Neutrophil (primary cell): ENCODE results near the gene DENR.
A peak's percentile ranks its signal among the peaks of the same experiment; 100 is the strongest.
"Not testable (repeated sequence)": the region's sequence is repeated elsewhere in the genome, so short reads cannot be mapped to it uniquely, and the experiment has no call there.

Experiments
- H3K27ac ChIP-seq: fragments of 200-600 bp; sonication (generic); 2 replicates; pipeline ENCODE4 v1.5.1; 2016; ENCODE audit warnings: mild to moderate bottlenecking, moderate library complexity
- H3K27me3 ChIP-seq: fragments of 200-600 bp; sonication (generic); 2 replicates; pipeline ENCODE4 v1.6.0; 2016; ENCODE audit warnings: mild to moderate bottlenecking
- H3K36me3 ChIP-seq: fragments of 200-600 bp; sonication (generic); 2 replicates; pipeline ENCODE4 v1.5.1; 2017
- H3K4me1 ChIP-seq, 2 experiments: fragments of 200-600 bp in 1 of 2; sonication (generic) in 1 of 2; 1 replicate in 1 of 2; 2 replicates in 1 of 2; pipeline versions ENCODE4 v1.5.1 to v1.6.1; 2013 to 2016; ENCODE audit warnings: low read depth in 1 of 2, low read length in 1 of 2, mild to moderate bottlenecking in 1 of 2, moderate library complexity in 1 of 2; ENCODE audit not compliant: control insufficient read depth in 1 of 2, insufficient read depth in 1 of 2
- H3K4me3 ChIP-seq, 2 experiments: fragments of 200-600 bp in 1 of 2; sonication (generic) in 1 of 2; 1 replicate in 1 of 2; 2 replicates in 1 of 2; pipeline ENCODE4 v1.5.1; 2013 to 2016; ENCODE audit warnings: low read depth in 1 of 2, low read length in 1 of 2, mild to moderate bottlenecking in 1 of 2, moderate library complexity in 1 of 2
- H3K9me3 ChIP-seq: fragments of 200-600 bp; sonication (generic); 2 replicates; pipeline ENCODE4 v1.5.1; 2016
- TF ChIP-seq, protein P1 (sequence below): fragments of 200-600 bp; sonication (generic); IDR thresholded peaks from 2 replicates; pipeline ENCODE4 v1.5.1; 2016; ENCODE audit warnings: antibody characterized with exemption

DENR gene

DNA sequence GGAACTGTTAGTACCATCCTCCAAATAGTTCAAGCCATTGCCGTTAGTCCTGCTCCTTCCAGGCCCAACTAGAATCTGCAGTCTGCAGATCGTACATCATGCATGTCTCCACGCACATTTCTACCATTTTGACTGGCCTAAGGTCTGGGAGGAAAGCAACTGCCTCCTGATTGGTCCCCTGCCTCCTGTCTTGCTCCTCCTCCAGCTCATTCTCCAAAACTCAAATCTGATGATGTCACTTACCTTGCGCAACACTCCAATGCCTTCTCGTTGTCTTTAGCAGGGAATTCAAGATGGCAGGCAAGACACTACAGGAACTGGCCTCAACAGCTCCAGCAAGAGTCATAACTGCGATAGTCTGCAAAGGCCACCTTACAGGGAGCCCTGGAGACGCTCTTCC lies 12.3 kb upstream of the DENR start:
- Histone ChIP-seq H3K27me3 (no peaks in the 10 kb centered on the region), H3K9me3 (no peaks in the 10 kb centered on the region), H3K4me3 (no peak overlapping the region), H3K27ac (no peak overlapping the region), H3K4me1 (peaks cover 35 to 38% of the 10 kb centered on the region in 2 experiments), H3K36me3 (no peaks in the 10 kb centered on the region)
- TF ChIP-seq, protein P1, sequence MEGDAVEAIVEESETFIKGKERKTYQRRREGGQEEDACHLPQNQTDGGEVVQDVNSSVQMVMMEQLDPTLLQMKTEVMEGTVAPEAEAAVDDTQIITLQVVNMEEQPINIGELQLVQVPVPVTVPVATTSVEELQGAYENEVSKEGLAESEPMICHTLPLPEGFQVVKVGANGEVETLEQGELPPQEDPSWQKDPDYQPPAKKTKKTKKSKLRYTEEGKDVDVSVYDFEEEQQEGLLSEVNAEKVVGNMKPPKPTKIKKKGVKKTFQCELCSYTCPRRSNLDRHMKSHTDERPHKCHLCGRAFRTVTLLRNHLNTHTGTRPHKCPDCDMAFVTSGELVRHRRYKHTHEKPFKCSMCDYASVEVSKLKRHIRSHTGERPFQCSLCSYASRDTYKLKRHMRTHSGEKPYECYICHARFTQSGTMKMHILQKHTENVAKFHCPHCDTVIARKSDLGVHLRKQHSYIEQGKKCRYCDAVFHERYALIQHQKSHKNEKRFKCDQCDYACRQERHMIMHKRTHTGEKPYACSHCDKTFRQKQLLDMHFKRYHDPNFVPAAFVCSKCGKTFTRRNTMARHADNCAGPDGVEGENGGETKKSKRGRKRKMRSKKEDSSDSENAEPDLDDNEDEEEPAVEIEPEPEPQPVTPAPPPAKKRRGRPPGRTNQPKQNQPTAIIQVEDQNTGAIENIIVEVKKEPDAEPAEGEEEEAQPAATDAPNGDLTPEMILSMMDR = no peak

DNA sequence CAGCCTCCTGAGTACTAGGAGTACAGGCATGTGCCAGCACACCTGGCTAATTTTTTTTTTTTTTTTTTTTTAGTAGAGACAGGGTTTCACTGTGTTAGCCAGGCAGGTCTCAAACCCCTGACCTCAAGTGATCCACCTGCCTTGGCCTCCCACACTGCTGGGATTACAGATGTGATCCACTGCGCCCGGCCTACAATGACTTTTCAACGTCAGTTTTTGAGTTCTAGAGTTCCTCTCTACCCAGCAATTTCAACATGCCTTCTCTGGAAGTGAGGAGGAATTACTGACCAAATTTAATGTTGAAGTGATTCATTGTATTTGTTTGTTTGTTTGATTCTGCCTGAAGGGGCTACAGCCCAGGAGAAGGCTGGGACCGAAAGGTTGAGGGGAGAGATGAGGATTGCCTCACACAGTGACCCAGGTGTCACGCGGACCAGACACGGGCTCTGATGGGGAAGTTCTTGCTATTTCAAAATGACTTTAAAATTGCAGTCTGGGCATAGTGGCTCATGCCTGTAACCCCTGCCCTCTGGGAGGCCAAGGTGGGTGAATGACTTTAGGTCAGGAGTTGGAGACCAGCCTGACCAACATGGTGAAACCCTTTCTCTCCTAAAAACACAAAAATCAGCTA lies 8.6 kb upstream of the DENR start:
- H3K36me3 ChIP-seq = no peaks in the 10 kb centered on the region
- H3K27me3 ChIP-seq = no peaks in the 10 kb centered on the region
- TF ChIP-seq, protein P1 = peak; percentile 36
- H3K4me1 ChIP-seq = peaks cover 66 to 67% of the 10 kb centered on the region in 2 experiments
- H3K9me3 ChIP-seq = no peaks in the 10 kb centered on the region
- peak overlapping the region; percentile 90 for H3K27ac ChIP-seq
- H3K4me3 ChIP-seq = peak overlapping the region in 1 of 2 experiments; percentile 31

DNA sequence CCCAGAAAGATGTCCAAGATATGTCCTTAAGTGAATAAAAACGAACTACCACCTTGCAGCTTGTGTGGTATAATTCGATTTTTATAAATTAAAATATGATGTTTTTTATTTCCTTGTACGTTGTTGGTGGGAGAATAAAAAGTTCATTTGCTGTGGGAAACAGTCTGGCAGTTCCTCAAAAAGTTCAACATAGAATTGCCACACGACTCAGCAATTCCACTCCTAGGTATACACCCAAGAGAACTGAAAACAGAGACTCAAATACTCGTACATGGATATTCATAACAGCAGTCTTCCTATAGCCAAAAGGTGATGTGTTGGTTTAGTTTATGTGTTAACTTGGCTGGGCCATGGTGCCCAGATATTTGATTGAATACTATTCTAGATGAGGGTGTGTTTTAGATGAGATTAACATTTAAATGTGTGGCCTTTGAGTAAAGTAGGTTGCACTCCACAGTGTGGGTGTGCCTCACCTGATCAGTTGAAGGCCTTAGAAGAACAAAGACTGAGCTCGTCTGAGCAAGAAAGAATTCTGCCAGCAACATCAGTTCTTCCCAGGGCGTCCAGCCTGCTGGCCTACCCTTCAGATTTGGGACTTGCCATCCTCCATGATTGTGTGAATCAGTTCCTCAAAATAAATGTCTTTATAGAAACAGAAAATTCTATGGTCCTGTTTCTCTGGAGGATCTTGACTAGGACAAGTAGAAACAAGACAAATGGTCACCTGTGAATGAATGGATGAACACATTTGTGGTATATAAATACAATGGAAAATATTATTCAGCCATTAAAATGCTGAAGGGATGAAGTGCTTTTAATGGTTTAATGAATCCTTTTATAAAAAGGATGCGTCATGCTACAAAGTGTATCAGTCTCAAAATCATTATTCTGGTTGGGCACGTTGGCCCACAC lies 5.1 kb upstream of the DENR start:
- no peaks in the 10 kb centered on the region for H3K36me3 ChIP-seq
- peak overlapping the region; percentile 81 for H3K27ac ChIP-seq
- no peaks in the 10 kb centered on the region for H3K9me3 ChIP-seq
- H3K27me3 ChIP-seq = no peaks in the 10 kb centered on the region
- H3K4me3 ChIP-seq = peak overlapping the region in 1 of 2 experiments; percentile 19
- peaks cover 95 to 96% of the 10 kb centered on the region in 2 experiments for H3K4me1 ChIP-seq
- TF ChIP-seq, protein P1 = no peak

DNA sequence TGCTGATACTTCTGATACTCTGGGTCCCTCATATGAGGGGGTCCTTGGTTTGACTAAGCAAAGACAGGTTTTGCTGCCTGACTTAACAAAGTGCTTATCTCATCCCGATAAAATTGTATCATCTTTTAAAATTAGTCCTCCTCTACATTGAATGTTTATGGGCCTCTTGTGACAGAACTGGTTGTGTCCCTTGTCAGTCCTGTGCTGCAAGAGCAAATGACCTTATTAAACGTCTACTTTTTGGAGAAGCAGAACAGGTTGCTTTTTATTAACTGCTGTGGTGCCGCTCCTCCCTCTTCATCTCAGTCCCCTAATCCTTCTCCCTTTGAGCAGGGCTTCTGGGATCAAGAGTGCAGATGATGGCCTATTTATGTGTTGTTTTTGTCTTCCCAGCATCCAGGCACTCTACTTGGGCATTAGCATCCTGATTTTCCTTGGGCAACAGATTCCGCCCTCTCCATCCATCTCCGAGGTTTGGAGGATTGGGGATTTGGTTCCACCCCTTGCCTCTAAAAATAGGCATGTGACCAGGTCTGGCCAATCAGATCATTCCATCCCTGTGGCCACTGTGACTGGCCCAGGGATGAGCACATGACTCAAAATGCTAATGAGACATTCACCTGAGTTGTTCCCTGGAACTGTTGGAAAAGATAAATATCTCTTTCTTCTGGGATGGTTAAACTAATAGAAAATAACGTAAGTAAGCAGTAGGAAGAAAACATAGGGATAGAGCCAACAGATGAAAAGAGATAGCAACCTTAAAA lies 2.9 kb upstream of the DENR start:
- H3K27ac ChIP-seq = peak overlapping the region; percentile 81
- H3K4me3 ChIP-seq = no peak overlapping the region

DNA sequence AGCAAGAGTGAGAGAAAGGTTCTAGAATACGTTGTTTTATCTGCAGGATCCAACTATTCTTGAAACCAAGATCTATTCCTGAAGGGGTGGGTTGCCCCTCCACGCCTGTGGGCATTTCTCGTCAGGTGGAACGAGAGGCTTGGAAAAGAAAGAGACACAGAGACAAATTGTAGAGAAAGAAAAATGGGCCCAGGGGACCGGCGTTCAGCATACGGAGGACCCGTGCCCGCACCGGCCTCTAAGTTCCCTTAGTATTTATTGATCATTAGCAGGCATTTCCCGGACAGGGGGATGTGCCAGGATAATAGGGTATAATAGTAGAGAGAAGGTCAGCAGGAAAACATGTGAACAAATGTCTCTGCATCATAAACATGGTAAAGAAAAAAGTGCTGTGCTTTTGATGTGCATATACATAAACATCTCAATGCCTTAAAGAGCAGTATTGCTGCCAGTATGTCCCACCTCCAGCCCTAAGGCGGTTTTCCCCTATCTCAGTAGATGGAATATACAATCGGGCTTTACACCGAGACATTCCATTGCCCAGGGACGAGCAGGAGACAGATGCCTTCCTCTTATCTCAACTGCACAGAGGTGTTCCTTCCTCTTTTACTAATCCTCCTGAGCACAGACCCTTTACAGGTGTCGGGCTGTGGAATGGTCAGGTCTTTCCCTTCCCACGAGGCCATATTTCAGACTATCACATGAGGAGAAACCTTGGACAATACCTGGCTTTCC lies 1.7 kb upstream of the DENR start:
- peak overlapping the region in 1 of 2 experiments; percentile 78 for H3K4me3 ChIP-seq
- H3K27me3 ChIP-seq, H3K9me3 ChIP-seq: not testable (repeated sequence)
- H3K27ac ChIP-seq = peak overlapping the region; percentile 85
- H3K36me3 ChIP-seq = peaks cover 17% of the 10 kb centered on the region
- H3K4me1 ChIP-seq = peaks cover 69 to 73% of the 10 kb centered on the region in 2 experiments

More for the DNA sequence above, 2.9 kb upstream of the DENR start:
- TF ChIP-seq, protein P1 = no peak
- Histone ChIP-seq H3K4me1 (peaks cover 80 to 85% of the 10 kb centered on the region in 2 experiments), H3K27me3 (no peaks in the 10 kb centered on the region), H3K36me3 (peaks cover 6% of the 10 kb centered on the region), H3K9me3 (no peaks in the 10 kb centered on the region)
